Caco-2 (cell line): ENCODE results near the gene GGCT. TPM values are rescaled to one million over a fixed set of nuclear protein-coding genes. Genes with fewer than 3 reads are reported as not detected.

Source experiments
- BruUV-seq: library from RNA; stranded (reverse); fragments of 400-500 nt; replicated peaks from 2 replicates; lab custom pipeline; 2021; lab: Mats Ljungman, UMichigan
- CTCF ChIA-PET: fragments of 300-600 bp; sonication (Branson Sonifier 250); formaldehyde crosslinking; loops from one replicate; lab custom pipeline; 2022; ENCODE audit warnings: antibody characterized with exemption; lab: Charles Lee
- POLR2A ChIA-PET: fragments of 300-600 bp; sonication (Branson Sonifier 250); formaldehyde crosslinking; loops from one replicate; lab custom pipeline; 2022; ENCODE audit warnings: antibody characterized with exemption; lab: Charles Lee
- DNase-seq, 2 experiments: peaks; one replicate each; pipeline versions ENCODE4 v3.0.0 to v3.0.0-alpha.2; 2020 to 2022
- H3K27me3 ChIP-seq: replicated peaks from 2 replicates; pipeline ENCODE4 v1.6.0; 2011; ENCODE audit warnings: low read length; ENCODE audit not compliant: control insufficient read depth, insufficient read depth
- H3K36me3 ChIP-seq: 2 replicates; pipeline ENCODE4 v1.5.1; 2011; ENCODE audit warnings: low read length; ENCODE audit not compliant: control insufficient read depth, insufficient read depth
- H3K4me1 ChIP-seq: fragments of 250-450 bp; sonication (Bioruptor Pico); 2 replicates; pipeline ENCODE4 v1.5.1; 2020; ENCODE audit warnings: mild to moderate bottlenecking
- H3K4me3 ChIP-seq: 2 replicates; pipeline ENCODE4 v1.5.1; 2011; ENCODE audit warnings: low read depth, mild to moderate bottlenecking, control low read depth, low read length
- H3K9me3 ChIP-seq: fragments of 250-450 bp; sonication (Bioruptor Pico); 2 replicates; pipeline ENCODE4 v1.5.1; 2020; ENCODE audit warnings: mild to moderate bottlenecking, moderate library complexity
- H3K27ac Mint-ChIP-seq: one replicate; pipeline ENCODE4 v1.8.0; 2022; ENCODE audit warnings: mixed read lengths; ENCODE audit not compliant: unreplicated experiment
- H3K27me3 Mint-ChIP-seq: one replicate; pipeline ENCODE4 v1.8.0; 2022; ENCODE audit warnings: mixed read lengths; ENCODE audit not compliant: insufficient read depth, unreplicated experiment
- H3K36me3 Mint-ChIP-seq: one replicate; pipeline ENCODE4 v1.8.0; 2022; ENCODE audit warnings: mild to moderate bottlenecking, mixed read lengths; ENCODE audit not compliant: insufficient read depth, unreplicated experiment
- H3K4me1 Mint-ChIP-seq: one replicate; pipeline ENCODE4 v1.8.0; 2022; ENCODE audit warnings: low read depth, mixed read lengths; ENCODE audit not compliant: unreplicated experiment
- H3K4me3 Mint-ChIP-seq: one replicate; pipeline ENCODE4 v1.8.0; 2022; ENCODE audit warnings: mild to moderate bottlenecking, moderate library complexity, mixed read lengths; ENCODE audit not compliant: unreplicated experiment
- H3K9me3 Mint-ChIP-seq: one replicate; pipeline ENCODE4 v1.8.0; 2022; ENCODE audit warnings: mixed read lengths; ENCODE audit not compliant: unreplicated experiment
- intact Hi-C: fragments of 100-400 bp; cut with micrococcal nuclease; formaldehyde crosslinking; loops from one replicate; pipeline ENCODE4 v1.10.0; 2022; ENCODE audit not compliant: unreplicated experiment
- total RNA-seq: library from RNA; stranded (reverse); gene quantifications from 2 replicates; pipeline ENCODE4 v1.2.3, GENCODE V29; 2022
- TF ChIP-seq, protein P1 (sequence below), 2 experiments: fragments of 200-600 bp in 1 of 2; IDR thresholded peaks; 1 replicate in 1 of 2; 2 replicates in 1 of 2; pipeline versions ENCODE4 v1.5.1 to v1.8.0; 2011 to 2022; ENCODE audit warnings: antibody characterized with exemption in 1 of 2, control low read depth in 1 of 2, inconsistent platforms in 1 of 2, low read depth in 1 of 2, low read length in 1 of 2, mild to moderate bottlenecking in 1 of 2, moderate library complexity in 1 of 2; ENCODE audit not compliant: insufficient read depth in 1 of 2, severe bottlenecking in 1 of 2, unreplicated experiment in 1 of 2

GGCT gene
- total RNA-seq, 1 experiment from 2014 or later: 75.2 TPM

DNA sequence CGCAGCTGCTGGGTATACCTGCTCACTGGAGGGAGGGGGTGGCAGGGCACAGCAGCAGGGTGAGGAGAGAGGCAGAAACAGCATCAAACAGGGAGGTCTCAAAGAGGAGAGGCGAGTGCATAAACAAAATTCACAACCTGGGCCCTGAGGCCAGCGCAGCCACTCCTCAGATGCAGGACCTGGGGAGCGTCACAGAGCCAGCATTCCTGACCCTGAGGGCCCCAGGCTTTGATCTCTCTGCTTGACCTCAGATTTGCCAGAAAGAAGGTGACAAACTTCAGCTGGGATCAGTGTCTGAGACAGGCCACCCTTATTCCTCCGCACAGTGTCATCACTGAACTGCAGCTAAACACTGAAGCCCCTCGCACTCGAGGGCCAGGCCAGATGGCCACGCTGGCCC lies 51.6 kb downstream of the GGCT start:
- Histone ChIP-seq H3K27me3 (no peaks in the 10 kb centered on the region), H3K9me3 (no peaks in the 10 kb centered on the region), H3K36me3 (no peaks in the 10 kb centered on the region; the same call in 1 of the 2 replicates), H3K4me1 (peaks cover 10% of the 10 kb centered on the region; the same call in 1 of the 2 replicates), H3K4me3 (no peak overlapping the region)
- no peaks in the 10 kb centered on the region for H3K9me3 Mint-ChIP-seq
- no peaks in the 10 kb centered on the region for H3K4me1 Mint-ChIP-seq
- TF ChIP-seq, protein P1, sequence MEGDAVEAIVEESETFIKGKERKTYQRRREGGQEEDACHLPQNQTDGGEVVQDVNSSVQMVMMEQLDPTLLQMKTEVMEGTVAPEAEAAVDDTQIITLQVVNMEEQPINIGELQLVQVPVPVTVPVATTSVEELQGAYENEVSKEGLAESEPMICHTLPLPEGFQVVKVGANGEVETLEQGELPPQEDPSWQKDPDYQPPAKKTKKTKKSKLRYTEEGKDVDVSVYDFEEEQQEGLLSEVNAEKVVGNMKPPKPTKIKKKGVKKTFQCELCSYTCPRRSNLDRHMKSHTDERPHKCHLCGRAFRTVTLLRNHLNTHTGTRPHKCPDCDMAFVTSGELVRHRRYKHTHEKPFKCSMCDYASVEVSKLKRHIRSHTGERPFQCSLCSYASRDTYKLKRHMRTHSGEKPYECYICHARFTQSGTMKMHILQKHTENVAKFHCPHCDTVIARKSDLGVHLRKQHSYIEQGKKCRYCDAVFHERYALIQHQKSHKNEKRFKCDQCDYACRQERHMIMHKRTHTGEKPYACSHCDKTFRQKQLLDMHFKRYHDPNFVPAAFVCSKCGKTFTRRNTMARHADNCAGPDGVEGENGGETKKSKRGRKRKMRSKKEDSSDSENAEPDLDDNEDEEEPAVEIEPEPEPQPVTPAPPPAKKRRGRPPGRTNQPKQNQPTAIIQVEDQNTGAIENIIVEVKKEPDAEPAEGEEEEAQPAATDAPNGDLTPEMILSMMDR (IDR thresholded peaks at IDR 0.05; ENCODE audit: insufficient read depth in 1 of 2, low read depth in 1 of 2, low read length in 1 of 2, severe bottlenecking in 1 of 2, unreplicated experiment in 1 of 2): no peak
- no TSS peak for BruUV-seq
- intact Hi-C loops: no loop called here
- no peak overlapping the region for H3K27ac Mint-ChIP-seq
- no peaks in the 10 kb centered on the region for H3K27me3 Mint-ChIP-seq
- H3K36me3 Mint-ChIP-seq: peaks cover 4% of the 10 kb centered on the region
- ChIA-PET POLR2A (no interaction called here), CTCF (interaction anchor here (1.3 kb wide), 1 partner anchor 16 kb away, joined by 3 read pairs; no protein-coding TSS in a partner anchor)
- no peak overlapping the region for H3K4me3 Mint-ChIP-seq
- DNase-seq: no peak

GRCh38 chr7:30452280-30452930 lies 52.2 kb downstream of the GGCT start:
- H3K36me3 Mint-ChIP-seq: peaks cover 4% of the 10 kb centered on the region
- no TSS peak for BruUV-seq
- H3K4me3 Mint-ChIP-seq: no peak overlapping the region
- no peaks in the 10 kb centered on the region for H3K27me3 ChIP-seq
- no peak for DNase-seq
- TF ChIP-seq, protein P1 (IDR thresholded peaks at IDR 0.05; ENCODE audit: insufficient read depth in 1 of 2, low read depth in 1 of 2, low read length in 1 of 2, severe bottlenecking in 1 of 2, unreplicated experiment in 1 of 2): no peak
- ChIA-PET POLR2A (no interaction called here), CTCF (interaction anchor here (1.3 kb wide), 1 partner anchor 17 kb away, joined by 3 read pairs; no protein-coding TSS in a partner anchor)
- H3K9me3 ChIP-seq: no peaks in the 10 kb centered on the region
- H3K36me3 ChIP-seq: no peaks in the 10 kb centered on the region; the same call in 1 of the 2 replicates
- no peak overlapping the region for H3K4me3 ChIP-seq
- no peak overlapping the region for H3K27ac Mint-ChIP-seq
- intact Hi-C loops: no loop called here
- H3K27me3 Mint-ChIP-seq: no peaks in the 10 kb centered on the region
- no peaks in the 10 kb centered on the region for H3K4me1 Mint-ChIP-seq
- peaks cover 10% of the 10 kb centered on the region; the same call in 1 of the 2 replicates for H3K4me1 ChIP-seq
- no peaks in the 10 kb centered on the region for H3K9me3 Mint-ChIP-seq

DNA sequence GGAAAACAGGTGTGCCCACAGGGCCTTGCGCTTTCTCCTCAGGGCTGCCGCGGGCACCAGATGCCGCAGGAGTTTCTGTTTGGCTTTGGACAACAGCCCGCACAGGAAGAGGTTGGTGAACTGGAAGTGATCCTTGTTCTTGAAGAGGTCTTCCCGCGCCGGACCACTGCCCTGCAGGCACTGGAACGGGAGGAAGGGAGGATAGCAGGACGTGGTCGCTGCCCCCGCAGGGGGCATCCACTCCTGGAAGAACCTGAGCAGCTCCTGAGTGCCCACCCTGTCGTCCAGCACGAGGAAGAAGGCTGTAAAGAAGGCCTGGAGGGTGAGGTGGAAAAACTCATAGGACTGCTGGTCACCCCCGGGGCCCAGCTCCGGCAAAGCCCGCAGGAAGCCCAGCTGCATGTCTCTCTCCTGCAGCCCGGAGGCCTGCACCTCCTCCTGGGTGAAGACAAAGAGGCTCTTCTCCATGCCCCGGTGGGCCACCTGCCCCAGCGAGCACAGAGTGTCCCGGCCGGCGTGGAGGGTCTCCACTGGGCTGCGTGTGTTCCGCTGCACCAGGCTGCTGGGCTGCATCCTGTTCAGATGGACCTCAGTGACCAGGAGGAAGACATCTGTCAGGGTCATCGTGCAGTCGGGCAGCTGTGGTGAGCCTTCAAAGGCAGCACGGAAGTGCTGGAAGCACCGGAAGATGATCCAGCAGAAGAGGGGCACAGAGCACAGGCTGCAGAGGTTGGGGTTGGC lies 52.9 kb downstream of the GGCT start:
- BruUV-seq: no TSS peak
- TF ChIP-seq, protein P1 (IDR thresholded peaks at IDR 0.05; ENCODE audit: insufficient read depth in 1 of 2, low read depth in 1 of 2, low read length in 1 of 2, severe bottlenecking in 1 of 2, unreplicated experiment in 1 of 2): no peak
- DNase-seq: no peak
- H3K27me3 Mint-ChIP-seq: no peaks in the 10 kb centered on the region
- POLR2A ChIA-PET: no interaction called here
- no peaks in the 10 kb centered on the region; the same call in 1 of the 2 replicates for H3K36me3 ChIP-seq
- no peak overlapping the region for H3K27ac Mint-ChIP-seq
- no peaks in the 10 kb centered on the region for H3K9me3 Mint-ChIP-seq
- peaks cover 10% of the 10 kb centered on the region; the same call in 1 of the 2 replicates for H3K4me1 ChIP-seq
- H3K9me3 ChIP-seq: no peaks in the 10 kb centered on the region
- no peak overlapping the region for H3K4me3 ChIP-seq
- intact Hi-C loops: no loop called here
- H3K36me3 Mint-ChIP-seq: peaks cover 4% of the 10 kb centered on the region
- H3K4me1 Mint-ChIP-seq: no peaks in the 10 kb centered on the region
- CTCF ChIA-PET: interaction anchor here (1.3 kb wide), 1 partner anchor 18 kb away, joined by 3 read pairs; no protein-coding TSS in a partner anchor
- no peaks in the 10 kb centered on the region for H3K27me3 ChIP-seq
- no peak overlapping the region for H3K4me3 Mint-ChIP-seq
